Activated CD8-positive, alpha-beta T cell treated with anti-CD3 and anti-CD28 coated beads for 36 hours (primary cell): ENCODE data around the gene CRB1. TPM values are rescaled to one million over a fixed set of nuclear protein-coding genes. Genes with fewer than 3 reads are reported as not detected.

Experiments
- ATAC-seq: fragments of 200-7000 bp; cut with Tn5 transposase; one replicate; pipeline ENCODE4 v1.10.0; 2021; ENCODE audit warnings: mild to moderate bottlenecking, moderate library complexity
- CTCF ChIA-PET: fragments of 350-600 bp; sonication (Branson Sonifier 250); formaldehyde crosslinking; loops from one replicate; lab custom pipeline; 2021; ENCODE audit warnings: antibody characterized with exemption; lab: Charles Lee
- POLR2A ChIA-PET: fragments of 350-600 bp; sonication (Branson Sonifier 250); formaldehyde crosslinking; loops from one replicate; lab custom pipeline; 2021; ENCODE audit warnings: antibody characterized with exemption; lab: Charles Lee
- DNase-seq: peaks from one replicate; pipeline ENCODE4 v3.0.0-alpha.2; 2020
- H3K27ac Mint-ChIP-seq: one replicate; pipeline ENCODE4 v1.8.0; 2021; ENCODE audit warnings: mild to moderate bottlenecking, mixed read lengths
- H3K27me3 Mint-ChIP-seq: one replicate; pipeline ENCODE4 v1.8.0; 2021; ENCODE audit warnings: mixed read lengths
- H3K36me3 Mint-ChIP-seq: one replicate; pipeline ENCODE4 v1.8.0; 2021; ENCODE audit warnings: low read depth, mixed read lengths
- H3K4me1 Mint-ChIP-seq: one replicate; pipeline ENCODE4 v1.8.0; 2021; ENCODE audit warnings: low read depth, mixed read lengths
- H3K4me3 Mint-ChIP-seq: one replicate; pipeline ENCODE4 v1.8.0; 2021; ENCODE audit warnings: mild to moderate bottlenecking, moderate library complexity, mixed read lengths
- H3K9me3 Mint-ChIP-seq: one replicate; pipeline ENCODE4 v1.8.0; 2021; ENCODE audit warnings: mixed read lengths
- CTCF ChIP-seq: fragments of 200-600 bp; IDR thresholded peaks from one replicate; pipeline ENCODE4 v1.8.0; 2022; ENCODE audit warnings: antibody characterized with exemption, mild to moderate bottlenecking
- intact Hi-C: fragments of 100-400 bp; cut with micrococcal nuclease; formaldehyde crosslinking; loops from one replicate; pipeline ENCODE4 v1.10.0; 2022
- total RNA-seq, 2 experiments: library from RNA; stranded (reverse); gene quantifications; one replicate each; pipeline ENCODE4 v1.2.3, GENCODE V29; 2021

The CRB1 gene
- total RNA-seq, 2 experiments from 2014 or later: not detected

GRCh38 chr1:197343663-197344273, 75.7 kb downstream of the CRB1 start:
- no peak for DNase-seq
- Mint-ChIP-seq H3K27ac (no peak overlapping the region), H3K4me1 (peaks cover 7% of the 10 kb centered on the region), H3K4me3 (no peak overlapping the region), H3K36me3 (no peaks in the 10 kb centered on the region), H3K9me3 (no peaks in the 10 kb centered on the region), H3K27me3 (peaks cover 3% of the 10 kb centered on the region)
- intact Hi-C loops: no loop called here
- ChIA-PET CTCF (interaction anchor here (2.2 kb wide), 1 partner anchor 13 kb away, joined by 10 read pairs; no protein-coding TSS in a partner anchor), POLR2A (no interaction called here)
- TF ChIP-seq CTCF: no peak
- no peak for ATAC-seq

- ChIA-PET POLR2A (no interaction called here), CTCF (no interaction called here)
- no peaks in the 10 kb centered on the region for H3K36me3 Mint-ChIP-seq
- no peak overlapping the region for H3K4me3 Mint-ChIP-seq
- no peaks in the 10 kb centered on the region for H3K27me3 Mint-ChIP-seq
- intact Hi-C loops: no loop called here
- H3K9me3 Mint-ChIP-seq: no peaks in the 10 kb centered on the region
- DNase-seq: no peak
- H3K4me1 Mint-ChIP-seq: no peaks in the 10 kb centered on the region
- no peak overlapping the region for H3K27ac Mint-ChIP-seq
- no peak for ATAC-seq
- no peak for TF ChIP-seq CTCF
These were observed 83.9 kb downstream of the CRB1 start for GRCh38 chr1:197351821-197352440.

- no peak overlapping the region for H3K4me3 Mint-ChIP-seq
- intact Hi-C loops: no loop called here
- H3K27me3 Mint-ChIP-seq: no peaks in the 10 kb centered on the region
- no peak overlapping the region for H3K27ac Mint-ChIP-seq
- no peaks in the 10 kb centered on the region for H3K9me3 Mint-ChIP-seq
- CTCF ChIA-PET: interaction anchor here (1.0 to 2.9 kb wide), 6 partner anchors 12 to 204 kb away, joined by 3 to 19 read pairs (median 6); no protein-coding TSS in a partner anchor
- H3K4me1 Mint-ChIP-seq: no peaks in the 10 kb centered on the region
- H3K36me3 Mint-ChIP-seq: no peaks in the 10 kb centered on the region
- POLR2A ChIA-PET: no interaction called here
- TF ChIP-seq CTCF: no peak
- DNase-seq (no peak), ATAC-seq (no peak)
These were observed 87.4 kb downstream of the CRB1 start for GRCh38 chr1:197355248-197355995.

GRCh38 chr1:197356723-197357533, 88.9 kb downstream of the CRB1 start:
- H3K4me3 Mint-ChIP-seq: no peak overlapping the region
- no peak overlapping the region for H3K27ac Mint-ChIP-seq
- intact Hi-C loops: no loop called here
- ChIA-PET POLR2A (no interaction called here), CTCF (interaction anchor here (0.7 to 3.8 kb wide), 10 partner anchors 14 to 205 kb away, joined by 3 to 35 read pairs (median 5); no protein-coding TSS in a partner anchor)
- peak; percentile 71 for ATAC-seq
- H3K9me3 Mint-ChIP-seq: no peaks in the 10 kb centered on the region
- peak; percentile 26 for DNase-seq
- peak; percentile 76 for TF ChIP-seq CTCF
- H3K4me1 Mint-ChIP-seq: no peaks in the 10 kb centered on the region
- H3K36me3 Mint-ChIP-seq: no peaks in the 10 kb centered on the region
- no peaks in the 10 kb centered on the region for H3K27me3 Mint-ChIP-seq
